Activated CD8-positive, alpha-beta T cell treated with anti-CD3 and anti-CD28 coated beads for 36 hours (primary cell): ENCODE results near the gene ZFHX3. TPM values are rescaled to one million over a fixed set of nuclear protein-coding genes. Genes with fewer than 3 reads are reported as not detected.

Source experiments
- ATAC-seq: fragments of 200-7000 bp; cut with Tn5 transposase; one replicate; pipeline ENCODE4 v1.10.0; 2021; ENCODE audit warnings: mild to moderate bottlenecking, moderate library complexity
- CTCF ChIA-PET: fragments of 350-600 bp; sonication (Branson Sonifier 250); formaldehyde crosslinking; loops from one replicate; lab custom pipeline; 2021; ENCODE audit warnings: antibody characterized with exemption; lab: Charles Lee
- POLR2A ChIA-PET: fragments of 350-600 bp; sonication (Branson Sonifier 250); formaldehyde crosslinking; loops from one replicate; lab custom pipeline; 2021; ENCODE audit warnings: antibody characterized with exemption; lab: Charles Lee
- DNase-seq: peaks from one replicate; pipeline ENCODE4 v3.0.0-alpha.2; 2020
- H3K27ac Mint-ChIP-seq: one replicate; pipeline ENCODE4 v1.8.0; 2021; ENCODE audit warnings: mild to moderate bottlenecking, mixed read lengths
- H3K27me3 Mint-ChIP-seq: one replicate; pipeline ENCODE4 v1.8.0; 2021; ENCODE audit warnings: mixed read lengths
- H3K36me3 Mint-ChIP-seq: one replicate; pipeline ENCODE4 v1.8.0; 2021; ENCODE audit warnings: low read depth, mixed read lengths
- H3K4me1 Mint-ChIP-seq: one replicate; pipeline ENCODE4 v1.8.0; 2021; ENCODE audit warnings: low read depth, mixed read lengths
- H3K4me3 Mint-ChIP-seq: one replicate; pipeline ENCODE4 v1.8.0; 2021; ENCODE audit warnings: mild to moderate bottlenecking, moderate library complexity, mixed read lengths
- H3K9me3 Mint-ChIP-seq: one replicate; pipeline ENCODE4 v1.8.0; 2021; ENCODE audit warnings: mixed read lengths
- CTCF ChIP-seq: fragments of 200-600 bp; IDR thresholded peaks from one replicate; pipeline ENCODE4 v1.8.0; 2022; ENCODE audit warnings: antibody characterized with exemption, mild to moderate bottlenecking
- intact Hi-C: fragments of 100-400 bp; cut with micrococcal nuclease; formaldehyde crosslinking; loops from one replicate; pipeline ENCODE4 v1.10.0; 2022
- total RNA-seq, 2 experiments: library from RNA; stranded (reverse); gene quantifications; one replicate each; pipeline ENCODE4 v1.2.3, GENCODE V29; 2021

The ZFHX3 gene
- total RNA-seq, 2 experiments from 2014 or later: 0.16 to 0.25 TPM

- no peaks in the 10 kb centered on the region for H3K36me3 Mint-ChIP-seq
- CTCF ChIA-PET: no interaction called here
- H3K4me1 Mint-ChIP-seq: no peaks in the 10 kb centered on the region
- no peaks in the 10 kb centered on the region for H3K9me3 Mint-ChIP-seq
- intact Hi-C loops: no loop called here
- no peak for TF ChIP-seq CTCF
- no peak overlapping the region for H3K4me3 Mint-ChIP-seq
- DNase-seq (no peak), ATAC-seq (no peak)
- POLR2A ChIA-PET: no interaction called here
- H3K27ac Mint-ChIP-seq: no peak overlapping the region
- no peaks in the 10 kb centered on the region for H3K27me3 Mint-ChIP-seq
Measured at GRCh38 chr16:72948238-72948829, 99.6 kb downstream of the ZFHX3 start.

GRCh38 chr16:72947379-72948237 is 100.3 kb downstream of the ZFHX3 start:
- H3K4me3 Mint-ChIP-seq: no peak overlapping the region
- no peaks in the 10 kb centered on the region for H3K27me3 Mint-ChIP-seq
- no peak for TF ChIP-seq CTCF
- H3K27ac Mint-ChIP-seq: no peak overlapping the region
- ATAC-seq (no peak), DNase-seq (no peak)
- POLR2A ChIA-PET: no interaction called here
- H3K36me3 Mint-ChIP-seq: no peaks in the 10 kb centered on the region
- H3K9me3 Mint-ChIP-seq: no peaks in the 10 kb centered on the region
- intact Hi-C loops: no loop called here
- CTCF ChIA-PET: no interaction called here
- H3K4me1 Mint-ChIP-seq: no peaks in the 10 kb centered on the region

- TF ChIP-seq CTCF: no peak
- Mint-ChIP-seq H3K27ac (no peak overlapping the region), H3K4me1 (no peaks in the 10 kb centered on the region), H3K27me3 (no peaks in the 10 kb centered on the region), H3K4me3 (no peak overlapping the region), H3K9me3 (no peaks in the 10 kb centered on the region), H3K36me3 (no peaks in the 10 kb centered on the region)
- ChIA-PET POLR2A (interaction anchor here (0.5 kb wide), 1 partner anchor 249 kb away, joined by 3 read pairs; no protein-coding TSS in a partner anchor), CTCF (no interaction called here)
- intact Hi-C loops: no loop called here
- ATAC-seq (no peak), DNase-seq (no peak)
Measured at GRCh38 chr16:72946474-72947194, 101.3 kb downstream of the ZFHX3 start.

GRCh38 chr16:72946063-72946462 is 101.9 kb downstream of the ZFHX3 start:
- Mint-ChIP-seq H3K36me3 (no peaks in the 10 kb centered on the region), H3K4me3 (no peak overlapping the region), H3K4me1 (no peaks in the 10 kb centered on the region), H3K27ac (no peak overlapping the region), H3K27me3 (no peaks in the 10 kb centered on the region), H3K9me3 (no peaks in the 10 kb centered on the region)
- POLR2A ChIA-PET: interaction anchor here (0.5 kb wide), 1 partner anchor 250 kb away, joined by 3 read pairs; no protein-coding TSS in a partner anchor
- ATAC-seq: no peak
- TF ChIP-seq CTCF: no peak
- CTCF ChIA-PET: no interaction called here
- intact Hi-C loops: no loop called here
- DNase-seq: no peak
